Activated CD4-positive, alpha-beta T cell treated with anti-CD3 and anti-CD28 coated beads, Interleukin-2, Interleukin-6, amounts not matched to agents 100 ng/mL and 50 ng/mL, durations not matched to agents 16 hours and 8 hours (primary cell): ENCODE measurements around the gene TMEM14C.
"Not testable (repeated sequence)": the region's sequence is repeated elsewhere in the genome, so short reads cannot be mapped to it uniquely, and the experiment has no call there.

Source experiments
- DNase-seq: peaks from one replicate; pipeline ENCODE4 v3.0.0-alpha.2; 2020

Gene TMEM14C

GRCh38 chr6:10721850-10722569 is 860 bp upstream of the TMEM14C start:
- peak; percentile 9 for DNase-seq

- DNase-seq, result no peak
Measured at GRCh38 chr6:10722570-10722819, 375 bp upstream of the TMEM14C start.

GRCh38 chr6:10723567-10723881 is 654 bp downstream of the TMEM14C start:
- no peak for DNase-seq

GRCh38 chr6:10725044-10725443 is 2.2 kb downstream of the TMEM14C start:
- no peak for DNase-seq

GRCh38 chr6:10725716-10726115 is 2.8 kb downstream of the TMEM14C start:
- no peak for DNase-seq

- DNase-seq, result no peak
Measured at GRCh38 chr6:10730254-10730653, 7.4 kb downstream of the TMEM14C start.

- DNase-seq, result no peak
Measured at GRCh38 chr6:10733151-10733715, 10.4 kb downstream of the TMEM14C start.

- no peak for DNase-seq
Measured at GRCh38 chr6:10733863-10734262, 11.0 kb downstream of the TMEM14C start.

- DNase-seq, result no peak
Measured at GRCh38 chr6:10736731-10737130, 13.9 kb downstream of the TMEM14C start.

GRCh38 chr6:10740061-10740460 is 17.2 kb downstream of the TMEM14C start:
- no peak for DNase-seq

- DNase-seq, result not testable (repeated sequence)
Measured at GRCh38 chr6:10741643-10742042, 18.8 kb downstream of the TMEM14C start.

- DNase-seq, result no peak
Measured at GRCh38 chr6:10742251-10742650, 19.4 kb downstream of the TMEM14C start.

- no peak for DNase-seq
Measured at GRCh38 chr6:10743515-10743914, 20.6 kb downstream of the TMEM14C start.

GRCh38 chr6:10745116-10745515 is 22.2 kb downstream of the TMEM14C start:
- no peak for DNase-seq

- DNase-seq, result peak; percentile 13
Measured at GRCh38 chr6:10746915-10747250, 24.0 kb downstream of the TMEM14C start.

GRCh38 chr6:10747251-10747972 is 24.5 kb downstream of the TMEM14C start, which contains the start of gene TMEM14B:
TMEM14B (plus strand) TSS chr6:10747805; CDS start chr6:10749246, 1,441 bp downstream.
- peak; percentile 99 for DNase-seq

- DNase-seq, result no peak
Measured at GRCh38 chr6:10749734-10750133, 26.9 kb downstream of the TMEM14C start.

- DNase-seq, result not testable (repeated sequence)
Measured at GRCh38 chr6:10750568-10750967, 27.7 kb downstream of the TMEM14C start.

- DNase-seq, result not testable (repeated sequence)
Measured at GRCh38 chr6:10751757-10752156, 28.9 kb downstream of the TMEM14C start.

- DNase-seq, result no peak
Measured at GRCh38 chr6:10756085-10756484, 33.2 kb downstream of the TMEM14C start.

GRCh38 chr6:10759312-10759839 is 36.5 kb downstream of the TMEM14C start:
- peak; percentile 43 for DNase-seq

- DNase-seq, result peak; percentile 19
Measured at GRCh38 chr6:10759884-10760329, 37.0 kb downstream of the TMEM14C start.

GRCh38 chr6:10763006-10763405 is 40.1 kb downstream of the TMEM14C start:
- DNase-seq, result no peak

GRCh38 chr6:10769419-10769818 is 46.5 kb downstream of the TMEM14C start:
- DNase-seq, result no peak
